HG03521 (cell line): ENCODE results near the gene MDFI.
"Not testable (repeated sequence)": the region's sequence is repeated elsewhere in the genome, so short reads cannot be mapped to it uniquely, and the experiment has no call there.

Experiments used
- ATAC-seq: cut with Tn5 transposase; IDR thresholded peaks from one replicate; pipeline ENCODE4 v1.9.1; 2021; ENCODE audit warnings: mild to moderate bottlenecking, moderate library complexity; ENCODE audit not compliant: unreplicated experiment

Gene MDFI

GRCh38 chr6:41602422-41602743, 35.9 kb upstream of the MDFI start:
- no peak for ATAC-seq

- no peak for ATAC-seq
Measured at GRCh38 chr6:41602864-41603608, 35.2 kb upstream of the MDFI start.

- no peak for ATAC-seq
Measured at GRCh38 chr6:41604006-41604405, 34.3 kb upstream of the MDFI start.

- no peak for ATAC-seq
Measured at GRCh38 chr6:41605649-41606048, 32.6 kb upstream of the MDFI start.

- no peak for ATAC-seq
Measured at GRCh38 chr6:41607036-41607435, 31.2 kb upstream of the MDFI start.

- no peak for ATAC-seq
Measured at GRCh38 chr6:41607736-41608135, 30.5 kb upstream of the MDFI start.

GRCh38 chr6:41608443-41609151, 29.7 kb upstream of the MDFI start:
- no peak for ATAC-seq

- ATAC-seq, result no peak
Measured at GRCh38 chr6:41614715-41615114, 23.6 kb upstream of the MDFI start.

GRCh38 chr6:41615311-41615710, 23.0 kb upstream of the MDFI start:
- ATAC-seq, result no peak

GRCh38 chr6:41618598-41618997, 19.7 kb upstream of the MDFI start:
- no peak for ATAC-seq

- ATAC-seq, result not testable (repeated sequence)
Measured at GRCh38 chr6:41619193-41619592, 19.1 kb upstream of the MDFI start.

GRCh38 chr6:41621367-41621766, 16.9 kb upstream of the MDFI start:
- ATAC-seq, result no peak

- ATAC-seq, result no peak
Measured at GRCh38 chr6:41621802-41622201, 16.5 kb upstream of the MDFI start.

GRCh38 chr6:41622206-41622988, 15.9 kb upstream of the MDFI start:
- ATAC-seq, result no peak

- ATAC-seq, result no peak
Measured at GRCh38 chr6:41623330-41623729, 14.9 kb upstream of the MDFI start.

GRCh38 chr6:41624621-41625380, 13.5 kb upstream of the MDFI start:
- no peak for ATAC-seq

- no peak for ATAC-seq
Measured at GRCh38 chr6:41625442-41625841, 12.8 kb upstream of the MDFI start.

- no peak for ATAC-seq
Measured at GRCh38 chr6:41626022-41626421, 12.2 kb upstream of the MDFI start.

GRCh38 chr6:41626917-41627316, 11.4 kb upstream of the MDFI start:
- ATAC-seq, result no peak

GRCh38 chr6:41629128-41629527, 9.1 kb upstream of the MDFI start:
- no peak for ATAC-seq

- no peak for ATAC-seq
Measured at GRCh38 chr6:41630069-41630468, 8.2 kb upstream of the MDFI start.
